HG03575 (cell line): ENCODE results near the gene JAK1.

ENCODE experiments used
- ATAC-seq: cut with Tn5 transposase; IDR thresholded peaks from one replicate; pipeline ENCODE4 v1.9.1; 2021; ENCODE audit not compliant: unreplicated experiment, insufficient number of reproducible peaks, low FRiP score; ENCODE audit errors: extremely low read depth

JAK1 gene

GRCh38 chr1:64854674-64855073, 111.7 kb downstream of the JAK1 start:
- no peak for ATAC-seq

- no peak for ATAC-seq
These were observed 114.7 kb downstream of the JAK1 start for GRCh38 chr1:64851664-64852063.

DNA sequence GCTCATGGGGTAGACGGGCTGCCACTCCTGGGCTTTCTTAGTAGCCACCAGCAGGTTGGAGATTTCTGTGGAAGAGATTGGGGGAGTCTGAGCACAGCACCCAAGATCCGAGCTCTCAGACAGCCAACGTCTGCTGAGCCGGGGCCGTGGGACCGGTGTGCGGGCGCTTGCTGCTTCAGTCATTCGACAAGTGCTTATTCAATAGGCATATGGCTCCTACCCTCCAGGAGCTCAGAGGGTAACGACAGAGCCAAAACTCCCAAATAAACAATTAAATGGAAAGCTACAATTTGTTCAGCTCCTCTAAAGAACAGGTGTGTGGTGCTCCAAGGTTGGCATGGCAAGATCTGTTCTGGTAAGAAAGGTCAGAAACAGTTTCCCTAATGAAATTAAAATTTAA, 115.5 kb downstream of the JAK1 start:
- no peak for ATAC-seq

DNA sequence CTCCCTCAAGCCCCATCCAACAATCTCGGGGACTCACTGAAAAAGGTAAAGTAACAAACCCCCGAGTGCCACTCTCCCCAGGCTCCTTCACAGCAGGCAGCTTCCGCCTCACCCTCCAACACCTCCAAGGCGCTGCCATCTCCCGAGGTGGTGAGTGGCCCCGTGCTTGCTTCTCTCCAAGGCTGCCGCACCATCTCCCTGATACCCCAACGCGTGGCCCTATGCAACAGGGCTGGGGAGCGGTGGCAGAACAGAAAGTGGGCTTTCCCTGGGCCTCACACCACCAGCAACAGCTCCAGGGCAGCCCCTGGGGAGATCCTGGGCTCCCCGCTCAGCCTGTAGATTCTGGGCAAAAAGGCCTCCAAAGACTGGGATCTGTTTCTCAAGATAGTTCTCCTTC, 116.4 kb downstream of the JAK1 start:
- no peak for ATAC-seq

GRCh38 chr1:64848803-64849202, 117.5 kb downstream of the JAK1 start:
- no peak for ATAC-seq

DNA sequence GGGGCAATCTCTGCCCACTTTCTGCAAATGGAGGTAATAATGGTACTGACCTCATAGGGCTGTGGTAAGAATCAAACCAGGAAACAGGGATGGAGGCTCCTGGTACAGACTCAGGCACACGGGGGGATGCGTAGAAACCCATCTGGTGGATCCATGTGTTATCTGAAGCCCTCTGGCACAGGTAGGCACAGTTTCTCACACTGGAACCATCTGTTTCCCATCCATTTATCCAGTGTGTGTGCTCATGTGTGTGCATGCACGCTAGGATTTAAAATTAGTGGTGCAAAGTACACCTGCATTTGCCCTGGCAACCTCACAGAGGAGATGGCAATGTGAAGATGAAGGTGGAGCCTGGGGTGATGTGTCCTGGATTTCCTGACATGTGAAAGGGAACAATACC, 118.2 kb downstream of the JAK1 start:
- no peak for ATAC-seq

GRCh38 chr1:64847666-64848065, 118.7 kb downstream of the JAK1 start:
- ATAC-seq: no peak

- no peak for ATAC-seq
These were observed 119.5 kb downstream of the JAK1 start for GRCh38 chr1:64846573-64847430.

GRCh38 chr1:64845831-64846425, 120.4 kb downstream of the JAK1 start:
- ATAC-seq: no peak

GRCh38 chr1:64844609-64845008, 121.7 kb downstream of the JAK1 start:
- ATAC-seq: no peak

DNA sequence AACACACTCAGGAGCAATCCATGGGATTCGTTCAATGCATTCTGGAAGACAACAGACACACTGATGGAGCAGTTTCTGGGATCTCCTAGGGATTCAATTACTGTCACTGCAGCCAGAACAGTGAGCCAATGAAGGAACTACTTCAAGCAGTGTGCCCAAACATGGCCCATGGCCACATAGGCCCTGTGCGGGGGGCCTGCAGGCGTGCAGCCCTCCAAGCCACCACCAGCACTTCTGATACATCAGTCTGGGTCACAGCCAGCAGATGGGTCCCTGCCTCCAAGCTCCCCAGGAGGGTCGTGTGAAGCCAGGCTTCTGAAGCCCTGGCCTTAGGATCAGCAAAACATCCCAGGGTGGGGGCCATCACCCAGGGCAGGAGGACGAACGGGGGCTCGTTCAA, 122.2 kb downstream of the JAK1 start:
- ATAC-seq: no peak

GRCh38 chr1:64843675-64844074, 122.7 kb downstream of the JAK1 start:
- ATAC-seq: no peak

DNA sequence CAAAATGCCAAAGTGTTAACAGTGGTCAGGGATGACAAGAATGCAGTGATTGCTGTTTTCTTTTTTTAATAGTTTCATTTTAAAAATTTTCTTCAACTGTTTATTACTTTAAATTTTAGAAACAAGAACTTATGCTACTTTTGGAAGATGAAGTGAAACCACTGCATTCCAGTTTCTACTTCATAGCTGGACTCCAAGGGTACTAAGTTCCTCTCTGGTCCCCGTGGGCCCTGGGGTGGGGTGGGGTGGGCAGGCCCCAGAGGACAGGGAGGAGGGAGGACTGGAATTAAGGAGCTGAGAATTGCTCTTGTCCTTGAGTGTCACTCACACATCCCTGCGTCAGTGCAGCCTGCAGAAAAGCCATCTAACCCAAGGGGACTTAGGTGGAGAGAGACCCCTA, 124.1 kb downstream of the JAK1 start:
- no peak for ATAC-seq

DNA sequence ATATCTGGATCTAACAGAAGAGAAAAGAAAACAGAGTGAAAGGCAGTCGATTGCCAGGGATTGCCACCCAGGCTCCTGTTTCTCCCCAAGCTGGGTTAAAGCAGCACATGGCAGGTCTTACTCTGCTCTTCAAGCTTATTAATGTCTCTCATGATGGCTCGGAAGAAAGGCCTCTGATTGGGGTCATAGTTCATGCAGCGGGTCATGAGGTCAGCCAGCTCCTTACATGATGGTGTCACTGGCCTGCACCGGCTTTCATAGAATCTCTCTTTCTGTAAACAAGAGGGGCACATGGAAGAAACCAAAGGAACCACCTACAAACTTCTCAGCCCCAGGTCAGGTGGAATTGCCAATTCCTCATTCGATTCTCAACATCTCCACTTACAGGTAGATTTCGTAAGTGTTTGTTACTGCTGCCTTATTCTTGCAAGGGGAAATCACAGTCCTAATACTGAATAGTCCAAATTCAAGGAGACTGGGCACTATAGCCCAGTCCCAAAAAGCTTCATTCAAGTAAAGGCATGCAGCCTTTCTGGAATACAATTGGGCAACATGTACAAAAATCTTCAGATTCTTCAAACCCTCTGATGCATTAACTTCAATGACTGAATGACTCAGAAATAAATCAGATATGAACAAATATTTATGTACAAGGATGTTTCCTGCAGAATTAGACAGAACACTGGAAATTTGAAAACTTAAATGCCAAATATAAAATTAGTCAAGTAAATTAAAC, 124.9 kb downstream of the JAK1 start:
- no peak for ATAC-seq

DNA sequence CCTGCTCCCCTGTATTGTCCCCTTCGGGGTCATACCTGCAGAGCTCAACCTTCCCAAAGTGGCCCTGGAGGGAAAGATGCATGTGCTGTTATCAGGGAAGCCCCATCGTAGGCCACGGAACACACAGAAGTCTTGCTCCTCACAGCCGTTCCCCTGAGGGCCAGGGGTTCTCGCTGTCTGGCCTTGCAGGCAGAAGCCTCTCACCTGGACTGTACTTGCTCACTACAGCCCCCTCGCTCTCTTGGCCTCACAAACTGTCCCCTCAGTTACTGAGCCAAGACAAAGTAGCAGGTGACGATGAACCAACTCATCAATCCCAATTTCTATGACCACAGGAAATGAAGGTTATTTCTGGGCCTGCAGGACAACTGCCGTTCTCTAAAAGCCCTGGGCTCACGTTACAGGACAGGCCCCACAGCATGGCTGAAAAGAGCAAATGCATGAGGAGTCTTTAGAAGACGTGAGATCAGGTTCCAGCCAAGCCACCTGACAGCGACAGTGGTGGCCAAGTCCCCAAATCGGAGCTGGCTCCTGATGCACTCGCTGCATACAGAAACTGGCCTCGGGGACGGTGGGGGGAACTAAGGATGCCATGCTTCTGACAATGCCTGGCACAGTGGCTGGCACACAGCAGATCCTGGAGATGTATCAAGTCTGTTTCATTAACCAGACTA, 126.5 kb downstream of the JAK1 start:
- ATAC-seq: no peak

DNA sequence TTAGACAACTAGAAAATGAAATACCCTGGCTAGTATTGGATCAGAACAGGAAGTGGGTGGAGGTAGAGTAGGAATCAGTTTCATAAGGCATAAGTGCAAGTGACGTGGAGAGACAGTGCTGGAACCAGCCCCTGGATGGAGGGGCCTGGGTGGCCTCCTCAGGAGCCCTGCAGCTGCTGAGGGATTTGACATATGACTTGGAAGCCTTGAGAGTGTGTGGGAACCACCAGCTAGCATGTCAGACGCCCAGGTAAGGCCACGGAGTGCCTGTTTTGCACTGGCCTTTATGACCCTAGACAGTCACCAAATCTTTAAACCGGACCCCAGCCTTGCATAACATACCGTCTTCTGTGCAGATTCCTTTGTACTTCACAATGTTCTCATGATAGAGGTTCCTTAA, 127.1 kb downstream of the JAK1 start:
- ATAC-seq: no peak

- ATAC-seq: no peak
These were observed 127.9 kb downstream of the JAK1 start for GRCh38 chr1:64838486-64838885.

- no peak for ATAC-seq
These were observed 129.5 kb downstream of the JAK1 start for GRCh38 chr1:64836802-64837201.

DNA sequence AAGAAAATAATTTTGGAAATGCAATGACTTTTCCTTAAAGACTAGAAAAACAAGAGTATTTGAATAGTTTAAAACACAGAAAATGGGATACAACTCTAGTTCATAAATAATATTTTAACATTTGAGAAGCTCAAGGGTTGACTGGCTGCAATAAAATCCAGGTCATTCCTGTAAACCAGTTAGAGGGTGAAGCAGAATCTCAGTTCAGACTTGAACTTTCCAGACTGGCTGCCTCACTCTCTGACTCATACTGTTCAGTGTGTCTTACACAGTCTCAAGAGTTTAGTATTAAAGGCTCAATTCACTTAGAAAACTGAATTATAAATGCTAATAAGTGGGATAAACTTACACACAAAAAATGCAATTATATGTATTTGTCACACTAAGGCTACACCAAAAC, 131.6 kb downstream of the JAK1 start:
- ATAC-seq: no peak
